T-helper 1 cell treated with Interleukin-12 subunit alpha and Interleukin-12 subunit beta and Interleukin-4 antibody, amounts not matched to agents 30 μg/mL and 1 μg/mL, for 36 hours (primary cell): ENCODE results near the gene AADAC.
A peak's percentile ranks its signal among the peaks of the same experiment; 100 is the strongest.
"Not testable (repeated sequence)": the region's sequence is repeated elsewhere in the genome, so short reads cannot be mapped to it uniquely, and the experiment has no call there.

Experiments
- H3K27ac Mint-ChIP-seq: one replicate; pipeline ENCODE4 v1.8.0; 2021; ENCODE audit warnings: mild to moderate bottlenecking, mixed read lengths
- H3K27me3 Mint-ChIP-seq: one replicate; pipeline ENCODE4 v1.8.0; 2021; ENCODE audit warnings: low read depth, mixed read lengths
- H3K36me3 Mint-ChIP-seq: one replicate; pipeline ENCODE4 v1.8.0; 2021; ENCODE audit warnings: low read depth, mixed read lengths
- H3K4me1 Mint-ChIP-seq: one replicate; pipeline ENCODE4 v1.8.0; 2021; ENCODE audit warnings: low read depth, mixed read lengths
- H3K4me3 Mint-ChIP-seq: one replicate; pipeline ENCODE4 v1.8.0; 2021; ENCODE audit warnings: mild to moderate bottlenecking, moderate library complexity, mixed read lengths
- H3K9me3 Mint-ChIP-seq: one replicate; pipeline ENCODE4 v1.8.0; 2021; ENCODE audit warnings: mixed read lengths

AADAC gene

DNA sequence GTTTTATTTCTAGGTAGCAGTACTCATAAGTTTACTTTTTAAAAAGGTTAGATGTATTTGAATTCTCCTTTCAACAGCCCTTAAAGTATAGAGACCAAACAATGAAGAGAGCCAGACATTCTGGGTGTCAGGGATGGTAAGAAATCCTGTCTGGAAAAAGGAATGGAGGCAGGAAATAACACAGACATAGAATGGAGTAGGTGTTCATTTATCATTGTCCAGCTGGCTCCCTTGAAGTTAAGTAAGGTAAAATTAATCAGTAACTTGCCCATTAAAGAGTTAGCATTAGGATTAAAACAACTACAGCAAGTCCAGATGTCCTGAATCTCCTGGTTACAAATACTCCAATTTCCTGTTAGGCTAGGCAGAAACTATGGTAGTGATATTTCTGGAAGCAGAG is 46.0 kb downstream of the AADAC start:
- Mint-ChIP-seq H3K27ac (no peak overlapping the region), H3K36me3 (no peaks in the 10 kb centered on the region), H3K4me3 (no peak overlapping the region), H3K27me3 (peaks cover 4% of the 10 kb centered on the region), H3K4me1 (no peaks in the 10 kb centered on the region), H3K9me3 (no peaks in the 10 kb centered on the region)

DNA sequence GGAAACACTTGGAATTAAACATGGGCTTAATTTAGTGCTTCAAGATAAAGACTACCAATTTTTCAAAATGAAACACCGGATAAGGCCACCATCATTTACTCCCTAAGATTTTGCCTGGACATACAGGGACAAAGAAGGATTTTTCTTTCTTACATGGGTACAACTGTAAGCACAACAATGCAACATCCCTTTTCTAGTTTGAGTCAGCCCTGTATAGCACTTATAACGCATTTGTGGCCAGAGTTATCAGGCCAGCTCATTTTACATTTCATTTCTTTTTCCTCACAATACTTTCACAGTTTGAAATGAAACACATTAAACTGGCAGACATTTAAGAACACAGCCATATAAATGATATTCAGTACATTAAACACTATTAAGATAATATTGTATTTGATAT is 49.7 kb downstream of the AADAC start:
- peaks cover 14% of the 10 kb centered on the region for H3K27me3 Mint-ChIP-seq

DNA sequence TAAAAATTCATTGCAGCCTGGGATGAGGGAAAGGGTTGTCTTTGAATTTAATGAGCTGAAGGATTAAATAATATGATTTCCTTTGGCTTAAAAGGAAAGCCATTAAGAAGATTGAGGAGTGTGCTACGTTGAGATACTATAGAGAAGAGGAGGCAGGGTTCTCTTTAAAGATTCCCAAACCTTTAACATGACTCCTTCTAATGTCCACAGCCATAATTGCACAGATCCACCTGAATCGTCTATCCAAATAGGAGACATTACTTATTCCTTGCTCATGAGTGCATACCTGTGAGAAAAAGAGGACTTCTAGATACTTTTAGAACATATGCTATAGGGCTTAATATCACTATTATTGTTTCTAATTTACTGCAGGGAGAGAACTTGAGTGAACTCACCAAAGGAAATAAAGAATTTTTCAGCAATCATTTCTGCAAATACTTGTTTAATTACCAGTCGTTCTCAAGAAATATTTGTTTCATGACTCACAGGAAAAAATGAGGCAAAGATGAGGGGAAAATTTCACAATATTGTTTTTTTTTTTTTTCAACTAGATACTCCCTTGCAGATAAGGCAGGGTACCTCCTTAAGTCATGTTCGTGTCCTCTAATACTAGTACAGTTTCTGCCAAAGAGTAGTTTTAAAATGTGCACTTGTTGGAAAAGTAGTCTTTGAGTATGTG is 50.6 kb downstream of the AADAC start:
- no peaks in the 10 kb centered on the region for H3K9me3 Mint-ChIP-seq
- no peak overlapping the region for H3K27ac Mint-ChIP-seq
- no peak overlapping the region for H3K4me3 Mint-ChIP-seq
- peaks cover 10% of the 10 kb centered on the region for H3K27me3 Mint-ChIP-seq
- no peaks in the 10 kb centered on the region for H3K36me3 Mint-ChIP-seq
- no peaks in the 10 kb centered on the region for H3K4me1 Mint-ChIP-seq

More for the DNA sequence above, 49.7 kb downstream of the AADAC start:
- H3K4me3 Mint-ChIP-seq = no peak overlapping the region
- H3K27ac Mint-ChIP-seq = no peak overlapping the region
- no peaks in the 10 kb centered on the region for H3K36me3 Mint-ChIP-seq
- no peaks in the 10 kb centered on the region for H3K9me3 Mint-ChIP-seq
- H3K4me1 Mint-ChIP-seq = no peaks in the 10 kb centered on the region

DNA sequence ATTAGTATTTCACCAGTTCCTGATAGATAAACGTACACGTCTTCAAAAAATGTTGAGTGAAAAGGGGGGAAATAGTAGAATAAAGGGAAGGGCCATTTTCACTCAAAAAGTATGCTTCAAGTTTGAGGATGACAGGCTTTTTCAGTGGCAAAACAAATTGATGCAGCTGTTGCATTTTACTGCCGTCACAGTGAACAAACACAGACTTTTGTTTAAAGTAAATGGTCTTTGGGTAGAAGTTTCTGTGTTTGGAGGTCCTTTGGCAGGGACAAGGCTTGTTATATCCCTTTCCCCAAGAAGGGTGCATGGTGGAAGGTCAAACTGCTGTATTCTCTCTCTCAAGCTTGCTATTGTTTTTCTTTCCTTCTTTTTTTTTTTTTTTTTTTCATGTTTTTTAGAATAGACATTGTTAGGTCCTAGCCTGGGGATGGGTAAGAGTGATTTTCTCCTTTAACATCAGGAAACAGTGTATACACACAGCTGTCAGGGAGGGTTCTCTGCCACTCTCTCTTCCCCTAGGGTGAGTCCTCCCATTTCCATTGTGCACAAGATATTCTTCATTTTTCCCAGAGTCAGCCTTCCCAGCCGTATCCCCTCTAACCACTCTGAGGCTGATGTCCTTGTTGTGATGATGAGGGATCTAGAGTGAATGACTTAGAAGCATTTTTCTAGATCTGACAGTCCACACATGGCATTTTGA is 52.9 kb downstream of the AADAC start:
- no peak overlapping the region for H3K4me3 Mint-ChIP-seq

DNA sequence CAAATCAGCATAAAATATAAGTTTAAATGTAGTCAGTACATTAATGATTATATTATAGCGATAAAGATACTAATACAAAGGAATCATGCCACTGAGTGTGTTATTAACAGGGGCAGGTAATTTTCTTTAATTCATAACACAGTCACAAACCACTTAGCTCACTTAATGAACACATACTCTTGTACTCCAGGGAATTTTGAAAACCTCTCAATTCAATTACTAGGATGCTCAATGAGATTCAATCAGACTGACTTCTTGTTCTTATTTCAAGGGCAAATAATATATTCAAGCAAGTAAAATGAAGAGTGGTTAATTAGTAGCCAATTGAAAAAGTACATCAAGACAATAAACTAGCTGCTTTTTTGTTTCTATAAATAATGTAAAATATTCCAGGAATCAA is 53.8 kb downstream of the AADAC start:
- Mint-ChIP-seq H3K9me3 (no peaks in the 10 kb centered on the region), H3K27me3 (peaks cover 10% of the 10 kb centered on the region), H3K4me1 (peaks cover 5% of the 10 kb centered on the region), H3K36me3 (no peaks in the 10 kb centered on the region), H3K4me3 (no peak overlapping the region), H3K27ac (no peak overlapping the region)

More for the DNA sequence above, 52.9 kb downstream of the AADAC start:
- H3K27me3 Mint-ChIP-seq = peaks cover 10% of the 10 kb centered on the region
- no peaks in the 10 kb centered on the region for H3K36me3 Mint-ChIP-seq
- H3K4me1 Mint-ChIP-seq = peaks cover 5% of the 10 kb centered on the region
- H3K27ac Mint-ChIP-seq = no peak overlapping the region
- H3K9me3 Mint-ChIP-seq = no peaks in the 10 kb centered on the region

DNA sequence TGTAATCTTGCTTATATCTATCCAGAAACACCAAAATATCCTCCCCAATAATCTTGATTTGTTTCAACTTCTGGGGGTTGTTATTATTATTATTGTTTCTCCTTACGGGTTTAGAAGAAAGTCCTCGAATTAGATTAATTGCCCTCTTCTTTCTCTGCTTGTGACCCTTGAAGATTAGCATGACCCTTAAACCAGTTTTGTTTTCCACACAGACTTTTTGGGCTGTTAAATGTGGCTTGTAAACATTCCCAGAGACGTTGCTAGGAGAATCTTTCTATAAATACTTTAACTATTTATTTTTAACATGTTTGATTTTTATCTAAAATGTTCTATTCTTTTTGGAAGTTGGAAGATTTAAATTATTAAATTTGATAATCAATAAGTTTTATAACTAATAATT is 55.3 kb downstream of the AADAC start:
- Mint-ChIP-seq H3K36me3 (no peaks in the 10 kb centered on the region), H3K9me3 (no peaks in the 10 kb centered on the region), H3K4me1 (peaks cover 5% of the 10 kb centered on the region), H3K27ac (no peak overlapping the region), H3K4me3 (no peak overlapping the region), H3K27me3 (peaks cover 10% of the 10 kb centered on the region)

DNA sequence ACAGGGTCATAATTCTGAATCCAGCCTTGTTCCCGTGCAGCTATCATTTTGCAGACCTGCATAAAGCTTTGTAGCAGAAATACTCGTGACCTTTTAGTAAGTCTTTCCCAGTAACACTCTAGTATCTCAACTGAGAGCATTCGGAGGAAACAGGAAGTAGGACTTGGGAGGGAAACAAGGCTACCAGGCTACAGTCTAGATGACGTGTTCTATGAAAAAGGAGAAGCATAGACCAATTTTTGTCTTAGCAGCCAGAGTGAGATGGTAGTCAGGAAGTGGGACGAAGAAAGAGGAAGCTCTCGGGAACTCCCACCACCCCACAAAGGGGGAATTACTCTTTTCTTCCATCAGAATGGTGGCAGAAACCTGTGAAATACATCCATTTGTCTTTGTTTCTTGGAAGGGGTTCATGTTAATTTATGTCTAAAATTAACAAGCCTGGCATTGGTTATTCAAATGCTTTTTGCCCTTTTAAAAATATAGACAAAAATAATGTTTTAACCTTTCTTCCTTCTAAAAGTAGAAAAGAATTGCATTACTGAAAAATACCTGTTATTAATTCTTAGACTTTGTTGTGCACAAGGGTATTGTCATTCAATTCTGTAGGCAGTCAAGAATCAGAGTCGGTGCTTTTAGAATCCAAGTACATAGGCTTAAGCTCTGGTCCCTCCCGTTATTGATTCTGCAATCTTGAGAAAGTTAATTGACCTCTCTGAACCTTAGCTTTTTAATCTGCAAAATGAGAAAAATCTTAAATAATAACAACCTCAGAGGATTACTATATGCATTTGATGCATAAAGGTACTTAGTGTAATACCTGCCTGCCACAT is 57.9 kb downstream of the AADAC start:
- H3K36me3 Mint-ChIP-seq = no peaks in the 10 kb centered on the region
- no peak overlapping the region for H3K4me3 Mint-ChIP-seq
- peaks cover 8% of the 10 kb centered on the region for H3K27me3 Mint-ChIP-seq
- peaks cover 10% of the 10 kb centered on the region for H3K4me1 Mint-ChIP-seq
- H3K9me3 Mint-ChIP-seq = no peaks in the 10 kb centered on the region
- no peak overlapping the region for H3K27ac Mint-ChIP-seq

DNA sequence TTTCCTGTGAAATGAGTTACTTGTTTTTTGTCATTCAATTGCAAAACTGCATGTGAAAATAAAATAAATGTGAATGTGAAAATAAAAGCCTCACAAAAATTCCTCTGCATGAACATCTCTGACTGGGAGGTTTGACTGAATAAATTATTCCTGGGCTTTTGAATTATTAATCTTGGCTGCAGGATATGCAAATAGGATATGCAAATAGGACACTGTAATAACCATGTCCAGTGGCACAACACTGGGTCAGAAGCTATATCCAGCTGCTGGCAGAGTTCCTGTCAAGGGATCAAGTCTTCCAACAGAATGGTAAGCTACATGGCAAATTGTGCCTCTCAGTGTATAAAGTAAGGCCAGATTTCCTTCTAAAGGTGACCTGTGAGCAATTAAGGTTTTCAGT is 59.5 kb downstream of the AADAC start, which contains the start of gene SUCNR1:
Gene SUCNR1 (plus strand): TSS at position 246 of the 400 bp plus-strand sequence. CDS start 6,250 bp downstream, outside the sequence.
- H3K27ac Mint-ChIP-seq = no peak within 1 kb of the TSS
- H3K4me3 Mint-ChIP-seq = no peak within 1 kb of the TSS
- H3K27me3 Mint-ChIP-seq = peaks cover 4% of the 10 kb centered on the region
- H3K9me3 Mint-ChIP-seq = no peaks in the 10 kb centered on the region
- no peaks in the 10 kb centered on the region for H3K36me3 Mint-ChIP-seq
- peaks cover 10% of the 10 kb centered on the region for H3K4me1 Mint-ChIP-seq

DNA sequence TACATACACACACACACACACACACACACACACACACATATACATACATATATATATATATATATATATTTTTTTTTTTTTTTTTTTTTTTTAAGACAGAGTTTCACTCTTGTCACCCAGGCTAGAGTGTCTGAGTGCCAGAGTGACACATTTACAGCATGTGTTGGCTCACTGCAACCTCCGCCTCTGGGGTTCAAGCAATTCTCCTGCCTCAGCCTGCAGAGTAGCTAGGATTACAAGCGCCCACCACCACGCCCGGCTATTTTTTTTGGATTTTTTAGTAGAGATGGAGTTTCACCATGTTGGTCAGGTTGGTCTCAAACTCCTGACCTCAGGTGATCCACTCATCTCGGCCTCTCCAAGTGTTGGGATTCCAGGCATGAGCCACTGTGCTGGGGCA is 60.2 kb downstream of the AADAC start:
- H3K36me3 Mint-ChIP-seq, H3K9me3 Mint-ChIP-seq, H3K27me3 Mint-ChIP-seq, H3K4me1 Mint-ChIP-seq, H3K4me3 Mint-ChIP-seq, H3K27ac Mint-ChIP-seq: not testable (repeated sequence)

DNA sequence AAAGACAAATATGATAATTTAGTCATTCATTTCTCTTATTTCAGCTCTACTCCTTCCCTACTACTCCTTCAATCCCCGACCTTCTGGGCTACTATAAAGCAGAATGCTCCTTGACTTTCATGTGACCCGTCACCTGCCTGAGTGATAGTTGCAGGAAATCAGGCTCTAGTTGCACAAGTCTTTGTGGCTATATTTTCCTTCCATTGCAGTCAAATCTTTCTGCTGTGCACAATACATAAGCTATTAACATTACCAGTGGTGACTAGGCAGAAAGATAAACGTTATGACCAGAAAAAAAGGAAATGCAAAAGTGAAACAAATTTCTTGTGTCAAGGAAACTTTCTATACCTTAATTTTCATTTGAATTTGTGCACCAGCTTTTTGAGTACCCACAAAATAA is 61.8 kb downstream of the AADAC start:
- Mint-ChIP-seq H3K9me3 (no peaks in the 10 kb centered on the region), H3K4me3 (peak overlapping the region; percentile 48), H3K36me3 (no peaks in the 10 kb centered on the region), H3K27ac (no peak overlapping the region), H3K4me1 (peaks cover 10% of the 10 kb centered on the region), H3K27me3 (peaks cover 4% of the 10 kb centered on the region)

DNA sequence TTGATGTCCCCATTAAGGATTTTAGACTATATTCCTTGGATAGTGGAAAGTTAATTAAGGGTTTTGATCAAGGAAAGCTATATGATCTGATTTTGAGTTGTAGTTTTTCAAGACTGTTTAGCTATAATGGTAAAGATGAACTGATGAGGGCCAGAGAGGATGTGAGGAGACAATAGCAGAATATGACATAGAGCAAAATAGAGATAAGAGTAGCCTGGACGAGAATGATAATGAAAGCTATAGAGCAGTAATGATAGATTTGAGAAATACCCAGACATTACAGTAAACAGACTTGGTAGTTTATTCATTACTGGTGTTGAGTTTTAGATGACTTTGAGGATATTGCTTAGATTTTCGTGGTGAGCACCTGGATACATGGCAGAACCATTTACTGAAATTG is 63.4 kb downstream of the AADAC start:
- Mint-ChIP-seq H3K4me3 (no peak overlapping the region), H3K36me3 (no peaks in the 10 kb centered on the region), H3K27me3 (peaks cover 8% of the 10 kb centered on the region)

More for the DNA sequence above, 63.4 kb downstream of the AADAC start:
- Mint-ChIP-seq H3K4me1 (peaks cover 5% of the 10 kb centered on the region), H3K27ac (no peak overlapping the region), H3K9me3 (no peaks in the 10 kb centered on the region)
